ENCODE results near the gene MED27.

MED27 gene

GRCh38 chr9:132031467-132032237 is 48.0 kb downstream of the MED27 start:
- no peak for DNase-seq (ENCODE audit: low read depth)
- H3K4me3 ChIP-seq (ENCODE audit: control insufficient read depth, low read depth, low read length) = no peak overlapping the region
- no peak for TF ChIP-seq CTCF (IDR thresholded peaks at IDR 0.05; ENCODE audit: control insufficient read depth, insufficient read depth, low read depth, low read length, missing control alignments)

GRCh38 chr9:132030626-132031325 is 48.9 kb downstream of the MED27 start:
- H3K4me3 ChIP-seq (ENCODE audit: control insufficient read depth, low read depth, low read length) = no peak overlapping the region
- TF ChIP-seq CTCF (IDR thresholded peaks at IDR 0.05; ENCODE audit: control insufficient read depth, insufficient read depth, low read depth, low read length, missing control alignments) = no peak
- DNase-seq (ENCODE audit: low read depth) = no peak

- no peak for TF ChIP-seq CTCF (IDR thresholded peaks at IDR 0.05; ENCODE audit: control insufficient read depth, insufficient read depth, low read depth, low read length, missing control alignments)
- no peak overlapping the region for H3K4me3 ChIP-seq (ENCODE audit: control insufficient read depth, low read depth, low read length)
- no peak for DNase-seq (ENCODE audit: low read depth)
These were observed 51.7 kb downstream of the MED27 start for GRCh38 chr9:132027752-132028663.

- peak; percentile 31 for DNase-seq (ENCODE audit: low read depth)
- no peak overlapping the region for H3K4me3 ChIP-seq (ENCODE audit: control insufficient read depth, low read depth, low read length)
- TF ChIP-seq CTCF (IDR thresholded peaks at IDR 0.05; ENCODE audit: control insufficient read depth, insufficient read depth, low read depth, low read length, missing control alignments) = no peak
These were observed 52.6 kb downstream of the MED27 start for GRCh38 chr9:132026932-132027585.

- H3K4me3 ChIP-seq (ENCODE audit: control insufficient read depth, low read depth, low read length) = no peak overlapping the region
- DNase-seq (ENCODE audit: low read depth) = no peak
- TF ChIP-seq CTCF (IDR thresholded peaks at IDR 0.05; ENCODE audit: control insufficient read depth, insufficient read depth, low read depth, low read length, missing control alignments) = no peak
These were observed 53.9 kb downstream of the MED27 start for GRCh38 chr9:132025766-132026165.

GRCh38 chr9:132024589-132024988 is 55.1 kb downstream of the MED27 start:
- no peak overlapping the region for H3K4me3 ChIP-seq (ENCODE audit: control insufficient read depth, low read depth, low read length)
- no peak for TF ChIP-seq CTCF (IDR thresholded peaks at IDR 0.05; ENCODE audit: control insufficient read depth, insufficient read depth, low read depth, low read length, missing control alignments)
- DNase-seq (ENCODE audit: low read depth) = no peak
